Activated CD8-positive, alpha-beta memory T cell treated with anti-CD3 and anti-CD28 coated beads, Interleukin-2, amount 50 U/mL, for 24 hours (primary cell): Measurements from ENCODE around the gene PCP4L1.

Source experiments
- DNase-seq: peaks from one replicate; pipeline ENCODE4 v3.0.0-alpha.2; 2020; ENCODE audit errors: extremely low read depth

Gene PCP4L1

GRCh38 chr1:161266836-161267235 is 8.3 kb downstream of the PCP4L1 start:
- DNase-seq, result no peak

DNA sequence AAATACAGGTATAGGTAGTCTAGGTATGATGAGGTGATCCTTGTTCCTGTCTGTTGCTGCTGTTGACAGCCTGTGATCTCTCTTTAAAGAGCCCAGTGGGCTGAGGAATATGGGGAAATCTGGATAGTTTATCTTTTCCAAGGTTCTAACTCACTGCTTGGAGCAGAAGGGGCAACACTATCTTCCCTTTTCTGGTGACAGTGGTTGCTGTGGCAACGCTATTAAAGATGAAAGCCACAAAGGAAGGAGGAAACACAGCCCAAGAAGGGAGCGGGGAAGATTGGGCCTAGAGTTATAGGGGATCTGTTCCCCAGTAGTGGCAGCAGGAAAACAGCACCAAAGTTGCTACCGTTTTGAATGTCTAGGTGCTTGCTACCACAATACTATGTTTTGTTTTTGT is 8.8 kb downstream of the PCP4L1 start:
- DNase-seq, result no peak

- DNase-seq, result no peak
Observed at GRCh38 chr1:161273402-161273801, 14.9 kb downstream of the PCP4L1 start.

DNA sequence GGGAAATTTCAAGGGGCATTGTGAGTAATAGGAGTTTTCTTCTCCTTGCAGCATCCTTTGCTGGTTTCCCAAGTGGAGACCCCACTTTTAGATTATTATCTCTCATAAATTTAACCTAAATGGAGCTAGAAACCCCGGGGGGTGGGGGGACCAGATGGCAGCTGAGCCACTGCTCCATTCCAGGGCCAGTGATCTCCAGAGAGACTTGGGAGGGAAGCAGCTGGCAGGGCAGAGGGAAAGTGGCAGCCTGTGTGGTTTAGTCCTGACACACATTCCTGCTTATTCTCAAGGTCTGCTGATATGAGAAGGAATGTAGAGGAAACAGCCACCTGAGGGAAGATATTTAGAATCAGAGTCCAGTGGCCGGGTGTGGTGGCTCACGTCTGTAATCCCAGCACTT is 16.3 kb downstream of the PCP4L1 start:
- no peak for DNase-seq

DNA sequence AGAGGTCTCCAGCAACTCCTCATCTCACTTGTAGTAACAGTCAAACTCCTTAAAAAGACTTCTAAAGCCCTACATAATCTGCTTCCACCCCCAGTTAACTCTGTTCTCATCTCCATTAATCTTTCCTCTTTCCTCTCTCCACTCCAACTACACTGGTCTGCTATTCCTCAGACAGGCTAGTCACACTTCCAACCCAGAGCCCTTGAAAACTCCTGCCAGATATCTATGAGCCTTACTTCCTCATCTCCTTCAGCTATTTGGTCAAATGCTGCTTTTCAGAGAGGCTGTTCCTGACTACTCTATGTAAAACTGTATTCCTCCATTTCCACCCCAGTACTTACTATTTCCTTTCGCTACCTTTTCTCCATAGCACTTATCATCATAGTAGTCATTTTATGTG is 24.4 kb downstream of the PCP4L1 start:
- DNase-seq, result no peak

DNA sequence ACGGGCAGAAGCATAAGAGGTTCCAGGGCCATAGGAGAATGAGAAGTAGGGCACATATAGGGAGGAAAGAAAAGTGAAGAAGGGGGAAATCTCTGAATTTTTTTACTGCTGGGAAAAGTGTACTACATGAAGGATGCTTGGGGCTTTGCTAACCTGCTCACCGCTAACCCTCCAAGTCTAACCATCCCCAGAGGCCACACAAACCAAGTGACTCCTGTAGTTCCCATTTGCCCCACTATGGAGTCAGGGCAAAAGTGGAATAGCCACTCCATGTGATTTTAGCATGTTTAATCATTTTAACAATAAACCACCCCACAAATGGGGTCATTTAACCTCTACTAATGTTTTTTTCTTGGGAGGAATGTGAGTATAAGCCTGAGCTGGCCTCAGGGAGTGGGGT is 26.6 kb downstream of the PCP4L1 start:
- DNase-seq, result no peak

DNA sequence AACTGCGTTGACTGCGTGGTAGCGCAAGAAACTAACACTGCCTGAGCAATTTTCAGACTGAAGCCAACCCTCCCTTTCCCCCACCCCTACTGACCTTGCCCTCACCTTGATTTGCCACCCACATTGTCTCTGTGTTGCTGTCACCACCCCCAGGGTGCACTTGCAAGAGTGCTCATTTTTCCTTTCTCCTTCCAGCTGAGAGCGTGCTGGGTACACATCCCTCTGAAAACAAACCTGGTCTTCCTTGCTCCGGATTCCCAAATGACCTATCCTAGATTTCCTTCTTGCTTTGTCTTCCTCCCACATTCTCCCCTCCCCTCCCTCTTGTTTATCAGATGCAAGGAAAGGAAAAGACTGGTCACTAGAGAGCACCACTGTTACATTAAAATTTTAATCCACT is 27.0 kb downstream of the PCP4L1 start:
- DNase-seq, result no peak

DNA sequence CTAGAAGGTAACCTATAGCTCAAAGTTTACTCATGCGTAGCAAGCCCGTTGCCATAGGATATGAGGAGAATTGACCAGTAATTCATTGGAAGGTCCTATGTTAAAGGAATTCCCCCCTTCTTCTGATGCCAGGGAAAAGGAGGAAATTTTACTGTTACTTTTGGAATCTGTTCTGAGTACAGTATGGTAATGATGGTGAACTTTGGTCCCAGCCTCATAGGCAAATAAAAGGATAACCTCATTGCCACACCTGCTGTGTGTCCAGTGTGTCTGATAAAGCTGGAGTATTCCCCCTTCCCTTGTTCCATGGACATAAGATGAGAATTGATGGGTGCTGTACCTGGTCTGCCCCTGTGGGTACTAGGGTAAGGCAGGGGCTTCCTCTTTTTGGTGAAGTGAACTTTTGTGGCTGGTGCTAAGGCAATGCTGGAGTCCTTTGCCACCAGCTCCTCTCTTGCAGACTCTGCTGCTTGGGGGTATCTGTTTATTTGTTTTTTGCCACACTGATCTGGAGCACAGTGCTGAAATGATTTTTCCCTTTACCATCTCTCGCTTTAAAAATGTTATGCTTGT is 29.0 kb downstream of the PCP4L1 start:
- no peak for DNase-seq

GRCh38 chr1:161290779-161291178 is 32.2 kb downstream of the PCP4L1 start:
- no peak for DNase-seq

- DNase-seq, result no peak
Observed at GRCh38 chr1:161297415-161297814, 38.9 kb downstream of the PCP4L1 start.

DNA sequence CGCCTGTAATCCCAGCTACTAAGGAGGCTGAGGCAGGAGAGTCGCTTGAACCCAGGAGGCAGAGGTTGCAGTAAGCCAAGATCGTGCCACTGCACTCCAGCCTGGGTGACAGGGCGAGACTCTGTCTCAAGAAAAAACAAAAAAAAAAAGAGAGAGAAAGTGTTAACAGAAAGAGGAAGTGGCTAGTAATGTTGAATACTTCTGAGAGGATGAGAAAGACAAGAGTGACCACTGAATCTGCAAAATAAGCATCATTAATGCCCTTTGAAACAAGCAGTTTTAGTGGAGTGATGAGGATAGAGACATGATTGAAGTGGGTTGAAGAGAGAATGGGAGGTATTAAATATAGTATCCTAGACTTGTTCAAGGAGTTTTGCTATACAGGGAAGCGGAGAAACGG is 39.6 kb downstream of the PCP4L1 start:
- DNase-seq, result no peak

DNA sequence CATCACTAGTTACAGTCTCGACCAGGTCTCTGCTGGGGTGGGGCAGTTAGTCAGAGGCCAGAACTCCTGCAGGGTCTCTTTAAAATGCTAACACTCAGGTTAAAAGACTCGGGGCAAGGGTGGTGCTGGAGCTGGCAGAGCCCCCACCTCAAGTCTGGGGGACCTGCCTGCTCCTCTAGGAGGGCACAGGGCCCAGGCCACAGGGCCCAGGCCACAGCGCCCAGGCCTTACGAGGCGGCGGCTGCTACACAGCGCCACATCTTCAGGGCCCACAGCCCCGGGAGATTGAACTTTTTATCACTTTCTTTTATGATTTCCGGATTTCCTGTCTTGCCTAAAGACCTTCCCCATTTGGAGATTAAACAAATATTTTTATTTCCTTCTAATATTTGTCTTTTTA is 40.8 kb downstream of the PCP4L1 start:
- no peak for DNase-seq

DNA sequence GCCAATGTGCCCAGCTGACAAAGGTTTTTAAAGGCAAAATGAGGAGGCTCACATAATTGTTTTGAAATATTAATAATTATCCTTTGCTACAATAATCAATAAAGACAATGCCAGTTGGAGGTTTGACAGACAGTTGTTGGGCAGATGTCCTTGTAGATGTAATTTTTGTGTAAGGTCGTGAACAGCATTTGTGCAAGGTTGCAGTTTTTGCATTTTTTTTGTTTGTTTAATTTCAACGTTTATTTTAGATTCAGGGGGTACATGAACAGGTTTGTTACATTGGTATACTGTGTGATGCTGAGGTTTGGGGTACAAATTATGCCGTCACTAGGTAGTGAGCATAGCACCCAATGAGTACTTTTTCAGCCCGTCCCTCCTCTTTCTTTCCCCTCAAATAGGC is 41.9 kb downstream of the PCP4L1 start:
- DNase-seq, result no peak

DNA sequence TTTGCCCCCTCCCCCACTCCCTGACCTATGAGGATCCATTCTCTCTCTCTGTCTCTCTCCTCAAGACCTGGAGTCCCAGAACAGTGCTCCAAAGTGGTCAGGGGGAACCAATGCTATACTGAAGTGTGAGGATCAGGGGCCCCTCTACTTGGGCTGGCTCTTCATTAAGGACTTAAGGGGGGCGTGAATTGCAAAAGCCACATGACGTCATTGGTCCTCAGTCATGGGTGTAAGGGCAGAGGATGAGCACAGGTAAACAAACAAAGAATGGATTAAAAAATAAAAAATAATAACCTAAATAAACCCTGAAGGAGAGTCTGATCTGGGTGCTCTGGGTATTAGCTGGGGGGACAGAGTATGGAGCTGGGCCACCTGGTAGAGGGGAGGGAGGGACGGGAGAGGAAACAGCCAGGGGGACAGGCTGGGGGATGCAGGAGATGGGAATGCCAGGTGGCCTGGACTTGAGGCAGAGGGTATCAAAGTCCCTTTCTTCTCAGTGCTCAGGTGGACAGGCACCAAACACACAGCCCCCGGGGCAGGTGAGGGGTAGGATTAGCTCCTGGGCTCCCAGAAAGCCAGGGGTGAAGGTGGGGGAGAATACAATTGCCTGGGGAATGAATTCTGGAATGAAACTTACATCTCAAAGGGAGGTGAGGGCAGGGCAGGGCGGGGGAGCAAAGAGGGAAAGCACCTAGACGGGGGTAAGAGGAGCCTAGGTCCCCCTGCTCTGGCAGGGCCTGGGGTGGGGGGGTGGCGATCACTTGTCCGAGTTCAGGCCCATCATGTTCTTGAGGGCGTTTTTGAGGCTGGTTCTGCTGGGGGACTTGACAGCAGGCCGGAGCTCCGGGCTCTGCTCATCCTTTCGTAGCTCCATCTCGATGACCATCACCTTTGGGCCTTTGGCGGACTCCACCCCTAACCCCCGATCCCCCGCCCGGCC is 46.7 kb downstream of the PCP4L1 start:
- DNase-seq, result no peak

- DNase-seq, result peak; percentile 50
Observed at GRCh38 chr1:161305867-161306519, 47.4 kb downstream of the PCP4L1 start.

GRCh38 chr1:161307230-161307768 is 48.8 kb downstream of the PCP4L1 start:
- no peak for DNase-seq

DNA sequence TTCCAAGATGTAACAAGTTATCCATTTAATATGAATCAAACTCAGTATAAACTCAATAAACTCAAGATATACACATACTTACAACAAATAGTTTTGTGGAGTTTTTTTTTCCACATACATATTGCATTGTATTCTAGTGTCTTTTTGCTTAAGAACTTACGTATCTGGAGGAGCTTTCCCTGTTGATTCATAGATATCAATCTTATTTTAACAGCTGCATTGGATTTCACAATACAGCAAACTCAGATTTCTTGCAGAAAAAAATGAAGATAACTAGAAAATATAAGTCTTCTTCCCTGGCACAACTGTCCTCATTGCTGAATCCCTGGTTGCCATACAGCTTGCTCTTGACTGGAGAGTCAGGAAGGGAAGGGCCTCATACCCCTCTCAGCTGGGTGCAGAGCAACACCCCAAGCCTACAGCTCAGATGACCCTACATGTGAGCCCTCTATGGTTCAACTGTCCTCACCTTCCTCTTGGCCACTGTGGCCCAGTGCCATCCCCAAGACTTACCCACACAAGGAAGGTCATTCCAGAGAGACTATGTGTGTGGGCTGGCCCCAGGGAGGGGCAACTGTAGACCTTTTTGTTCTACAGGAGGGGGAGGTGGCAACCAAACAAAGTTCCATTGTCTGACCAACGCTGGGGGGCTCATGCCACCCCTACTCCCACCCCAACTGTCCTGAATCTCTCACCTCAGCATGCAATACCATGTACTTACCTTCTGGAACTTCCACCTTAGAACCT is 49.5 kb downstream of the PCP4L1 start:
- no peak for DNase-seq

GRCh38 chr1:161309868-161310267 is 51.3 kb downstream of the PCP4L1 start, which contains the start of gene MPZ:
TSS of gene MPZ (minus strand) at chr1:161309968. CDS start at chr1:161309905, 63 bp downstream.
- DNase-seq, result no peak

DNA sequence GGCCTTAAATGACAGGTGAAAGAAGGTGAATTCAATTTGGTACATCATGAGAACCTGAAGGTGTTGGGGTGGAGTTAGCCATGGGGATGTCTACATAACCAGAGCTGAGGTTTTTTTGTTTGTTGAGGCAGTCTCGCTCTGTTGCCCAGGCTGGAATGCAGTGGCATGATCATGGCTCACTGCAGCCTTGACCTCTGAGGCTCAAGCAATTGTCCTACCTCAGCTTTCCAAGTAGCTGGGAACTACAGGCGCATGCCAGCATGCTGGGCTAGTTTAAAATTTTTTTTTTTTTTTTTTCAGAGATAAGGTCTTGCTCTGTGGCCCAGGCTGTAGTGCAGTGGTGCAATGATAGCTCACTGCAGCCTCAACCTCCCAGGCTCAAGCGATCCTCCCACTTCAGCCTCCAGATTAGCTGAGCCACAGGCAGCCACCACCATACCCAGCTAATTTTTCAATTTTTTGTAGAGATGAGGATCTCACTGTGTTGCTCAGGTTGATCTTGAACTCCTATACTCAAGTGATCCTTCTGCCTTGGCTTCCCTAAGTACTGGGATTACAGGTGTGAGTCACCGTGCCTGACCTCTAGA is 53.1 kb downstream of the PCP4L1 start:
- no peak for DNase-seq

DNA sequence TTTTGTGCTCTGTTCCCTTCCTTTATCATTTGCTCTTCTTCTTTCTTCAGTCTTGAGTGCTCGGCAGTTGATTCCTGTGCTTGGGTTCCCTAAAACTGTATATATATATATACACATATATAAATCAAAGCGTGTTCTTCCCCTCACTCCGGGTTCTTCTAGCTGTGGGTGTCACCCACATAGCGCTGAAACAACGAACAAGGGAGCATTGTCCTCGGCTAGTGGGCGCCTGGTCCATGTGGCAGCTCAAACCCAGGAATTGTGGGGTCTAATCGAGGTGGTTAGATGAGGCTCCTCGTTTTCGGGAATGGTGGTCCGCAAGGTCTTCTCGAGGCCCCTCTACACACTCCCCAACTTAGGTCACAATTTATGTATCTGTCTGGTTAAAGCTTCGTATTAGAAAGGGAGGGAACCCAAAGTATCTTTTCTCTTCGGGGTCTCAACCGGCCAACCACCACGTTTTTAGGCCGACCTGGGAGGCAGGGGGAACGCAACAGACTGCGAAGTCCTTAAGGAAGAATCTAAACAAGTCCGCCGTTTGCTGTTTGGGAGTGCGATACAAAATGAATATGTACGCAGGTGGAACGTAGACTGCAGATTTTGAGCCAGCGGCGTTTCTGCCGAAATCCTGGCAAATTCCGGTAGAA is 55.1 kb downstream of the PCP4L1 start:
- no peak for DNase-seq
